ENCODE data around the gene ZBTB32. TPM values are rescaled to one million over a fixed set of nuclear protein-coding genes. Genes with fewer than 3 reads are reported as not detected.

Gene ZBTB32
- total and polyA plus RNA-seq, 8 donors, result 0.13 to 0.14 TPM; not detected in 6

DNA sequence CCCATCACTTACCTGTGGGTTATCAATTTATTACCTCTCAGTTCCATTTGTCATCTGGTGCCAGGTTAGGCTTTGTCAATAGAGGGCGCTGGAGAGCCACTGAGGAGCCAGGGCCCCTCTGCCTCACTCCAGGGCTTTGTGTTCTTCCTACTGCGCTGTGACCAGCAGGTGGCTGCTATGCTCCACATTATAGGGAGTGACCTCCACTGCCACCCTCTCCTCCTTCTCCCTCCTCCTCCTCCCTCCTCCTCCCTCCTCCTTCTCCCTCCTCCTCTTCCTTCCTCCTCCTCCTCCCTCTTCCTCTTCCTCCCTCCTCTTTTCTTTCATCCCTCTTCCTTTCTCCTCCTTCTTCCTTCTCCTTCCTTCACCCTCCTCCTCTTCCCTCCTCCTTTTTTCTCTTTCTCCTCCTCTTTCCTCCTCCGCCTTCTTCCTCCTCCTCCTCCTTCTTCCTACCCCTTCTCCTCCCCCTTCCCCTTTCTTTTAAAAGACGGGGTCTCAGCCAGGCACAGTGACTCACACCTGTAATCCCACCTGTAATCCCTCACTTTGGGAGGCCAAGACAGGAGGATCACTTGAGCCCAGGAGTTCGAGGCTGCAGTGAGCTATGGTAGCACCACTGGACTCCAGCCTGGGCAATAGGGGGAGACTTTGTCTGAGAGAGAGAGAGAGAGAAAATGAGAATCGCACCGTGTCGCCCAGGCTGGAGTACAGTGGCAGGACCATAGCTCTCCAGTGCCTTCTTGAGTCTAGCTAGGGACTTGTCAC lies 10.3 kb upstream of the ZBTB32 start:
- Histone ChIP-seq H3K4me3 (no peak overlapping the region), H3K4me1 (no peaks in the 10 kb centered on the region), H3K36me3 (no peaks in the 10 kb centered on the region), H3K27ac (no peak overlapping the region), H3K27me3 (no peaks in the 10 kb centered on the region), H3K9me3 (no peaks in the 10 kb centered on the region)
- intact Hi-C loops (cut with DNase I), result loop anchor here in 2 of 3 donors (2.0 to 10.0 kb wide), 2 partner anchors 21 to 241 kb away; partner anchors contain the start of gene LRFN3 (in 1 of the 2)
- DNase-seq (peak; percentile 86 to 94 (median 88)), FAIRE-seq (no peak), ATAC-seq (peak; percentile 99 to 100 (median 100))
- WGBS, 2 donors, result 35 to 42% methylated on average over 8 of the region's 8 CpGs
- TF ChIP-seq, protein P1, sequence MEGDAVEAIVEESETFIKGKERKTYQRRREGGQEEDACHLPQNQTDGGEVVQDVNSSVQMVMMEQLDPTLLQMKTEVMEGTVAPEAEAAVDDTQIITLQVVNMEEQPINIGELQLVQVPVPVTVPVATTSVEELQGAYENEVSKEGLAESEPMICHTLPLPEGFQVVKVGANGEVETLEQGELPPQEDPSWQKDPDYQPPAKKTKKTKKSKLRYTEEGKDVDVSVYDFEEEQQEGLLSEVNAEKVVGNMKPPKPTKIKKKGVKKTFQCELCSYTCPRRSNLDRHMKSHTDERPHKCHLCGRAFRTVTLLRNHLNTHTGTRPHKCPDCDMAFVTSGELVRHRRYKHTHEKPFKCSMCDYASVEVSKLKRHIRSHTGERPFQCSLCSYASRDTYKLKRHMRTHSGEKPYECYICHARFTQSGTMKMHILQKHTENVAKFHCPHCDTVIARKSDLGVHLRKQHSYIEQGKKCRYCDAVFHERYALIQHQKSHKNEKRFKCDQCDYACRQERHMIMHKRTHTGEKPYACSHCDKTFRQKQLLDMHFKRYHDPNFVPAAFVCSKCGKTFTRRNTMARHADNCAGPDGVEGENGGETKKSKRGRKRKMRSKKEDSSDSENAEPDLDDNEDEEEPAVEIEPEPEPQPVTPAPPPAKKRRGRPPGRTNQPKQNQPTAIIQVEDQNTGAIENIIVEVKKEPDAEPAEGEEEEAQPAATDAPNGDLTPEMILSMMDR (IDR thresholded peaks at IDR 0.05), result peak; percentile 92 to 96 (median 96)

DNA sequence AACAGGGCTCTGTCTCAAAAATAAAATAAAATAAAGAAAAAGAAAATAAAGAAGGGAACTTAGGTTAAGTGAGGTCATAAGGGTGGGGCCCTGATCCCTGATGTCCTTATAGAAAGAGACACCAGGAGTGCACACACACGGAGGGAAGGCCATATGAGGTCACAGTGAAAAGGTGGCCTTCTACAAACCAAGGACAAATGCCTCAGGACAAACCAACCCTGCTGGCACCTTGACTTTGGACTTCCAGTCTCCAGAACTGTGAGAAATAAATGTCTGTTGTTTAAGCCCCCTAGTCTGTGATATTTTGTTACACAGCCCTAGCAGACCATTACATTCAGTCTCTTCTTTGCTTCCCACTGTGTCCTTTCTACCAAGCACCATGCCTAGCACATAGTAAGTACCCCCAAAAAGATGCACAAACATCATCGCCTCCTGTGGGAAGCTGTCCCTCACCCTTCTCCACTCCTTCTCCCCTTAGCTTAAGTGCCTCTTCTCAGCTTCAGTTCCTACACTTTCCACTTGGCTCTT lies 8.4 kb upstream of the ZBTB32 start:
- TF ChIP-seq, protein P1 (IDR thresholded peaks at IDR 0.05), result no peak
- ATAC-seq (no peak), FAIRE-seq (no peak), DNase-seq (no peak)
- H3K36me3 ChIP-seq, result no peaks in the 10 kb centered on the region
- no peaks in the 10 kb centered on the region for H3K27me3 ChIP-seq
- no peaks in the 10 kb centered on the region for H3K9me3 ChIP-seq
- H3K4me1 ChIP-seq, result no peaks in the 10 kb centered on the region
- no peak overlapping the region for H3K4me3 ChIP-seq
- H3K27ac ChIP-seq, result no peak overlapping the region
- intact Hi-C loops (cut with DNase I), result loop anchor here in 2 of 3 donors (2.0 to 10.0 kb wide), 2 partner anchors 19 to 239 kb away; partner anchors contain the start of gene LRFN3 (in 1 of the 2)
- 81 to 87% methylated on average over 2 of the region's 2 CpGs for WGBS, 2 donors

DNA sequence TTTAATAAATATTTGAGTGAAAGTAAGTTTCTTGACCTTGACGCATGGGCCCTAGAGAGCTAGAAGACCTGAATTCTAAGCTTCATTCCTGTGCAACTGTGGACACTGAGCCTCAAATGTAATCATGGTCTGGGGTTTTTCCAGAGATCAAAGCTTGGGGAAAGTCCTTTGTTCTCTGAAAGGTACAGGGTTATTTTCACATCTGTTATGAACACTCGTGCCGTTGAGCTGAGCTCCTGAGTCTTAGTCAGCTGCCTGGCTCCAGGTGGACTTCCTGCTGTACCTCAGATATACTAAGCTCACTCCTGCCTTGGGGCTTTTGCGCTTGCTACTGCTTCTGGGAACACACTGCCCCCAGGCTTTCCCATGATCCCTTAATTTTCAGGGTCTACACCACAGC lies 7.5 kb upstream of the ZBTB32 start:
- no peak for ATAC-seq
- WGBS, 2 donors, result 52 to 56% methylated on average over 4 of the region's 4 CpGs
- Histone ChIP-seq H3K9me3 (no peaks in the 10 kb centered on the region), H3K27ac (no peak overlapping the region), H3K4me1 (no peaks in the 10 kb centered on the region), H3K4me3 (no peak overlapping the region), H3K36me3 (no peaks in the 10 kb centered on the region), H3K27me3 (no peaks in the 10 kb centered on the region)
- no peak for DNase-seq
- TF ChIP-seq, protein P1 (IDR thresholded peaks at IDR 0.05), result no peak
- intact Hi-C loops (cut with DNase I), result loop anchor here in 1 of 3 donors (10.0 kb wide), 1 partner anchor 238 kb away; the partner anchor contains the start of gene LRFN3
- no peak for FAIRE-seq

DNA sequence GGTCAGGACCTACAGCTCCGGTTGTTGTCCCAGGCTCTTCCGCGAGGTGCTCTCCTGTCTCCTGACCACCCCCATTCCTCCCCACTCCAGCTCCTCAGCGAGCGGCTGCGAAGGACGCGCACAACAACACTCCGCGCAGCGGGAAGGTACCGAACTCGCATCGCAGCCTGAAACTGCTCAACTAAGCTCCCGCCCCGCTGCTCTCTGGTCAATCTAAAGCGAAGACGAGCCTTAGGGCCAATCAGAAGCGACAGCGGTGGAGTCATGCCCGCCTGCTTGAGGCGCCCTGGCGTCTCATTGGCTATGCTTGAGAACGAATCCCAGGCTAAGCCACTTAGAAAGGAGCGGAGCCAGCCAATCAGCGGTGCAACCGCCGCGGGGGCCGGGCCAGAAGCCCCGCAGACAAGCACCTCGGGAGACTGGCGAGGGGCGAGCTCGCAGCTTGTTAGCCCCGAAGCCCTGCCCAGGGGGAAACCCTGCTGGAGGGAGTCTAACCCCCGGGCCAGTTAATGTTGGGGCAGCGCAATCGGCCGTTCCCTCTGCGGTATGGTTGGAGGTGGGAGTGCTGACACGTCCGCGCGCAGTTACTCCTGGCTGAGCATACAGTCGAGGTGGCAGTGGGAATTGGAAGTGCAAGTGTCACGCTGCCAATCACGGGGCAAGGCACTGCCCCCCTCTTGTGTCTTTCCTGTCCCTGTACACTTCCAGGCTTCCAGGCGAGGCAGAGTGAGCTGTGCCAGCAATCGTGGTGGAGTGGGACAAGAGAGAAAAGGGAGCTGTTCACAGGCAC lies 1.9 kb upstream of the ZBTB32 start:
- ATAC-seq (peak; percentile 96 to 99 (median 98)), DNase-seq (peak; percentile 90 to 98 (median 95)), FAIRE-seq (peak; percentile 61)
- intact Hi-C loops (cut with DNase I), result no loop called here
- peaks cover 0 to 6% (median 3%) of the 10 kb centered on the region in 3 donors for H3K4me1 ChIP-seq
- peak overlapping the region; percentile 74 to 87 (median 77) for H3K27ac ChIP-seq
- WGBS, 2 donors, result 0% methylated on average over 50 of the region's 50 CpGs
- H3K9me3 ChIP-seq, result no peaks in the 10 kb centered on the region
- no peaks in the 10 kb centered on the region for H3K27me3 ChIP-seq
- no peaks in the 10 kb centered on the region for H3K36me3 ChIP-seq
- TF ChIP-seq, protein P1 (IDR thresholded peaks at IDR 0.05), result no peak
- H3K4me3 ChIP-seq, result peak overlapping the region; percentile 3 to 64 (median 50)
